NCI-H345 treated with DMSO at 0.1 percent for 48 hours (cell line): ENCODE results near the gene SIGLEC11.
"Not testable (repeated sequence)": the region's sequence is repeated elsewhere in the genome, so short reads cannot be mapped to it uniquely, and the experiment has no call there.

ENCODE experiments used
- DNase-seq: peaks from one replicate; lab custom pipeline; 2025; ENCODE audit not compliant: unreplicated experiment; lab: John Stamatoyannopoulos, UW

The SIGLEC11 gene

GRCh38 chr19:49951806-49952478 is 9.0 kb downstream of the SIGLEC11 start:
- DNase-seq, result no peak

- no peak for DNase-seq
Observed at GRCh38 chr19:49950956-49951526, 9.9 kb downstream of the SIGLEC11 start.

- DNase-seq, result no peak
Observed at GRCh38 chr19:49950590-49950948, 10.4 kb downstream of the SIGLEC11 start.

GRCh38 chr19:49949742-49950589 is 11.0 kb downstream of the SIGLEC11 start:
- DNase-seq, result no peak

- no peak for DNase-seq
Observed at GRCh38 chr19:49946415-49946814, 14.6 kb downstream of the SIGLEC11 start.

GRCh38 chr19:49944567-49944966 is 16.4 kb downstream of the SIGLEC11 start:
- DNase-seq, result not testable (repeated sequence)

GRCh38 chr19:49940482-49940791 is 20.5 kb downstream of the SIGLEC11 start:
- DNase-seq, result no peak

- DNase-seq, result no peak
Observed at GRCh38 chr19:49939721-49940481, 21.1 kb downstream of the SIGLEC11 start.

- no peak for DNase-seq
Observed at GRCh38 chr19:49938662-49939061, 22.3 kb downstream of the SIGLEC11 start.

GRCh38 chr19:49937750-49938381 is 23.1 kb downstream of the SIGLEC11 start:
- DNase-seq, result peak; percentile 28

- DNase-seq, result no peak
Observed at GRCh38 chr19:49936549-49936948, 24.4 kb downstream of the SIGLEC11 start.

- DNase-seq, result no peak
Observed at GRCh38 chr19:49933643-49934042, 27.3 kb downstream of the SIGLEC11 start.

- no peak for DNase-seq
Observed at GRCh38 chr19:49932731-49933131, 28.2 kb downstream of the SIGLEC11 start.

GRCh38 chr19:49932041-49932451 is 28.9 kb downstream of the SIGLEC11 start:
- DNase-seq, result no peak

- no peak for DNase-seq
Observed at GRCh38 chr19:49931293-49932040, 29.5 kb downstream of the SIGLEC11 start.

GRCh38 chr19:49930483-49931011 is 30.4 kb downstream of the SIGLEC11 start:
- no peak for DNase-seq

- peak; percentile 78 for DNase-seq
Observed at GRCh38 chr19:49929611-49930482, 31.1 kb downstream of the SIGLEC11 start.

- peak; percentile 71 for DNase-seq
Observed at GRCh38 chr19:49929121-49929610, 31.8 kb downstream of the SIGLEC11 start, which contains the start of the genes ATF5 and NUP62. TSS of gene ATF5 (plus strand) at chr19:49929205. CDS start at chr19:49930851, 1,646 bp downstream. TSS of gene NUP62 (minus strand) at chr19:49929504. CDS start at chr19:49909807, 19,697 bp downstream.
